Nephron progenitor cell (in vitro differentiated cells): ENCODE measurements around the gene INPP5B.

Experiments used
- DNase-seq: peaks from one replicate; pipeline ENCODE4 v3.0.0; 2021
- H3K27ac Mint-ChIP-seq: 2 replicates; pipeline ENCODE4 v1.8.0; 2021; ENCODE audit warnings: mild to moderate bottlenecking, moderate library complexity, mixed read lengths
- H3K27me3 Mint-ChIP-seq: 2 replicates; pipeline ENCODE4 v1.8.0; 2021; ENCODE audit warnings: mild to moderate bottlenecking, low read depth, mixed read lengths; ENCODE audit not compliant: poor library complexity
- H3K36me3 Mint-ChIP-seq: 2 replicates; pipeline ENCODE4 v1.8.0; 2021; ENCODE audit warnings: low read depth, mixed read lengths
- H3K4me1 Mint-ChIP-seq: 2 replicates; pipeline ENCODE4 v1.8.0; 2021; ENCODE audit warnings: mixed read lengths
- H3K4me3 Mint-ChIP-seq: 2 replicates; pipeline ENCODE4 v1.8.0; 2021; ENCODE audit warnings: mild to moderate bottlenecking, moderate library complexity, mixed read lengths
- H3K9me3 Mint-ChIP-seq: 2 replicates; pipeline ENCODE4 v1.8.0; 2021; ENCODE audit warnings: mild to moderate bottlenecking, moderate library complexity, mixed read lengths
- TF ChIP-seq, protein P1 (sequence below): fragments of 200-600 bp; sonication (generic); IDR thresholded peaks from 2 replicates; pipeline ENCODE4 v1.5.0; 2021; ENCODE audit warnings: antibody characterized with exemption

The INPP5B gene

DNA sequence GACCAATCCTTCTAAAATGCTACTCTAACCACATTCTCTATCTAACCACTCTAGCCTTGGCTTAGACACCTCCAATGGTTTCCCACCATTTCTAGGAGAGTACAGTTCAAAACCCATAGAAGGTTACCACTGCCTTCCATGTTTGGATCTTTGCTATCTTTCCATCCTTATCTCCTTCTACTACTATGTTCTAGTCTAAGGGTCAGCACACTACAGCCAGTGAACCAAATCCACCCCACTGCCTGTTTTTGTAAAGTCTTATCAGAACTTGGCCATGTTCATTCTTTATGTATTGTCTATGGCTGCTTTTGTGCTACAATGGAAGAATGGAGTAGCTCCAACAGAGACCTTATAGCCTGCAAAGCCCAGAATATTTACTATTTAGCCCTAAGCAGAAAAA, 93.7 kb downstream of the INPP5B start:
- peaks cover 33% of the 10 kb centered on the region for H3K36me3 Mint-ChIP-seq
- peaks cover 16% of the 10 kb centered on the region for H3K4me1 Mint-ChIP-seq
- TF ChIP-seq, protein P1, sequence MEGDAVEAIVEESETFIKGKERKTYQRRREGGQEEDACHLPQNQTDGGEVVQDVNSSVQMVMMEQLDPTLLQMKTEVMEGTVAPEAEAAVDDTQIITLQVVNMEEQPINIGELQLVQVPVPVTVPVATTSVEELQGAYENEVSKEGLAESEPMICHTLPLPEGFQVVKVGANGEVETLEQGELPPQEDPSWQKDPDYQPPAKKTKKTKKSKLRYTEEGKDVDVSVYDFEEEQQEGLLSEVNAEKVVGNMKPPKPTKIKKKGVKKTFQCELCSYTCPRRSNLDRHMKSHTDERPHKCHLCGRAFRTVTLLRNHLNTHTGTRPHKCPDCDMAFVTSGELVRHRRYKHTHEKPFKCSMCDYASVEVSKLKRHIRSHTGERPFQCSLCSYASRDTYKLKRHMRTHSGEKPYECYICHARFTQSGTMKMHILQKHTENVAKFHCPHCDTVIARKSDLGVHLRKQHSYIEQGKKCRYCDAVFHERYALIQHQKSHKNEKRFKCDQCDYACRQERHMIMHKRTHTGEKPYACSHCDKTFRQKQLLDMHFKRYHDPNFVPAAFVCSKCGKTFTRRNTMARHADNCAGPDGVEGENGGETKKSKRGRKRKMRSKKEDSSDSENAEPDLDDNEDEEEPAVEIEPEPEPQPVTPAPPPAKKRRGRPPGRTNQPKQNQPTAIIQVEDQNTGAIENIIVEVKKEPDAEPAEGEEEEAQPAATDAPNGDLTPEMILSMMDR, result no peak
- no peaks in the 10 kb centered on the region for H3K27me3 Mint-ChIP-seq
- DNase-seq, result no peak
- H3K27ac Mint-ChIP-seq, result no peak overlapping the region
- no peaks in the 10 kb centered on the region for H3K9me3 Mint-ChIP-seq
- H3K4me3 Mint-ChIP-seq, result no peak overlapping the region

DNA sequence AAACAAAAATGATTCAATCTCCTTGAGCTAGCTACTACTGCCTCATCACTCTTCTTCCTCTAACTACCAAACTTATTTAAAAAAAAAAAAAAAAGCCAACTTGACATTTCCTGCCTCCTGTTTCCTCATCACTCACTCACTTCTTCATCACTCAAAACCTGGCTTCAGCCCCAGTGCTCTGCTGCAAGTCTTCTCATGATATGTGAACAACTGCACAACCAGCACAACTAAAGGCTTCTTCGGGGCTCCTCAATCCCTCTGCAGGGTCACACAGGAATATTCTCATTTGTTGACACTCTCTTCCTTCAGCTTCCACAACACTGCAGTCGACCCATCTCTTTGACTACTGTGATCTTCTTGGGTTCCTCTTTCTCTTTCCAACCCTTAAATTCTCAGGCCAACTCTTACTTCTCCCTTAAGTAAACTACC, 95.1 kb downstream of the INPP5B start:
- no peak for DNase-seq
- Mint-ChIP-seq H3K27me3 (no peaks in the 10 kb centered on the region), H3K36me3 (peaks cover 24% of the 10 kb centered on the region), H3K4me3 (no peak overlapping the region), H3K9me3 (no peaks in the 10 kb centered on the region), H3K27ac (no peak overlapping the region), H3K4me1 (peaks cover 4% of the 10 kb centered on the region)
- TF ChIP-seq, protein P1, result no peak

DNA sequence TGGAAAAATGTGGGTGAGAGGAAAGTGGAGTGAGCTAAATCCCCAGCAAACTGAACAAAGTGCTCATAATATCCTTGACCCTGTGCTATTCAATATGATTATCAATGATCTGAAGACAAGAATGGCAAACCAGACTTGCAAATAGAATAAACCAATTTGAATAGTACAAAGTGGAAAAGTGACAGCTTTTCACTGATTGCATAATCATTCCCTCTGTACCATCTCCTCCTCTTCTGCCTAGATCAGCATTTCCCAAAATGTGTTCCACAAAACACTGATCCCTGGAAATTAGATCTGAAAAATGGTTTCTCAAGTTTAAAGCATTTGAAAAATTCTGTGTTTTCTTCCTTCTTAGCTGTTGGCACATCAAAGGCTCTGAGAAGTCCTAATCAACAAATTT, 95.6 kb downstream of the INPP5B start:
- Mint-ChIP-seq H3K4me3 (no peak overlapping the region), H3K27ac (no peak overlapping the region), H3K27me3 (no peaks in the 10 kb centered on the region), H3K36me3 (peaks cover 21% of the 10 kb centered on the region), H3K9me3 (no peaks in the 10 kb centered on the region), H3K4me1 (peaks cover 4% of the 10 kb centered on the region)
- TF ChIP-seq, protein P1, result no peak
- no peak for DNase-seq

DNA sequence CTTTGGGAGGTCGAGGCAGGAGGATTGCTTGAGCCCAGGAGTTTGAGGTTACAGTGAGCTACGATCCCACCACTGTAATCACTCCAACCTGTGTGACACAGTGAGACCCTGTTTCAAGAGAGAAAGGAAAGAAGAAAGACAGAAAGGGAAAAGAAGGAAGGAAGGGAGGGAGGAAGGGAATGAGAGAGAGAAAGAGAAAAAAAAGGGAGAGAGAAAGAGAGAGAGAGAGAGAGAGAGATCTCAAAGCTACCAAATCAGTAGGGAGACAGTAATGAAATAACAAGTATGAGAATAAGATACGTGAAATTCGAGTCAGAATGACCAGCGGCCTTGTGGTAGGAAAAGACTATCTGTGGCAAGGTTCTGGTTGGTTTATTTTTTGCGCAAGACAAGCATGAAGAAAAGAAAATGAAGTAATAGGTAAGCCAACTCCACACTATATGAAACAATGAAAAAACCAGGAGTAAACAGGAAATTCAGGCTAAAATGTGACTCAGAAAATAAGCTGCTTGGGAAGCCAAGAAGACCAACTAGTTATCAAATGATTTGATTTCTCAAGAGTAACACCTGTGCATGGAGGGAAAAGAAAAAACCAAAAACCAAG, 96.4 kb downstream of the INPP5B start:
- Mint-ChIP-seq H3K9me3 (no peaks in the 10 kb centered on the region), H3K36me3 (peaks cover 21% of the 10 kb centered on the region), H3K27me3 (no peaks in the 10 kb centered on the region), H3K4me3 (no peak overlapping the region), H3K27ac (no peak overlapping the region), H3K4me1 (peaks cover 4% of the 10 kb centered on the region)
- TF ChIP-seq, protein P1, result no peak
- no peak for DNase-seq

DNA sequence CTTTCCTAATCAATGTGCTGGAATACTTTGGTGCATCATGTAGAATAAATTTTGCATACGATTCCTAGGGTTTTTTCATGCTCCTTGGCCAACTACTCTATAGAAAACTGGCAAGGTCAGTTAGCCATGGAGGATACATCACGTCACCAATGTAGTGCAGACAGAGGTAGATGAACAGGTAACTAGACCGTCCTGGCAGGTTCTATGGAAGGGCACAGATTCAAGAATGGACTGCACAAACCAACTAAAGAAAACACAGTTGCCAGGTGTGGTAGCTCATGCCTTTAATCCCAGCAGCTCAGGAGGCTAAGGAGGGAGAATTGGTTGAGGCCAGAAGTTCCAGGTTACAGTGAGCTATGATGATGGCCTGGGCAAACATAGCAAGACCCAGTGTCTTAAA, 97.4 kb downstream of the INPP5B start:
- TF ChIP-seq, protein P1, result no peak

DNA sequence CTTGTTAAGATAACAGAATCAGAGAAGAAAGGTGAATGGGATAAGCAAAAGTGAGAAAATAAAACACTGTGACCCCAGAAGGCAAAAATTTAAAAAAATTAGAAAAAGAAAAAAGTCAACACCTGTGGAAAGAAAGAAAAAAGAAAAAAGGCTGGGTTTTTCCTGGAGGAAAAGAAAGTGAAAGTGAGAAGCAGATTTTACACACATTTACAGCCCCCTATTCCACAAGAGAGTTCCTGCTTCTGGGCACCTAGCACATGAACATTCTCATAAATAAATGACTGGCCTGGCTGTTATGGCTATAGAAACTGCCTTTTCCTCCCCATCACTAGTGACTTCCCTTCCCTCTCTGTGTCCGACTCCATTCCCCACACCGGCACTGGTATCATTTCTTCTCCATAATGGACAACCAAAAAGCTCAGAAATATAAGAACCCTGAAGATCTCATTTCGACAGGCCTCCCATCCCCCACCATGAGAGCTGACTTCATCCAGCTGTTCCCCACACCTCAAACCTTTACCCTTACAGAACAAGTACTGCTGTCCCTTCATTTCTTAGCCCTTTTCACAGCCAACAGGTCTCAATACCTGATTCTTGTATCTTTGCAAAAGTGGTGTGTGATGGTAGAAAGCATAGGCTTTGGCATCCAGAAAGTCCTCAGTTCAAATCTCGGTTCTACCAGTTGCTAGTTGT, 100.1 kb downstream of the INPP5B start:
- H3K4me3 Mint-ChIP-seq, result no peak overlapping the region
- H3K36me3 Mint-ChIP-seq, result peaks cover 5% of the 10 kb centered on the region
- TF ChIP-seq, protein P1, result no peak
- no peaks in the 10 kb centered on the region for H3K4me1 Mint-ChIP-seq
- H3K27ac Mint-ChIP-seq, result peak overlapping the region; percentile 47
- no peak for DNase-seq
- H3K27me3 Mint-ChIP-seq, result no peaks in the 10 kb centered on the region
- no peaks in the 10 kb centered on the region for H3K9me3 Mint-ChIP-seq

More for the DNA sequence above, 97.4 kb downstream of the INPP5B start:
- H3K9me3 Mint-ChIP-seq, result no peaks in the 10 kb centered on the region
- DNase-seq, result no peak
- peaks cover 19% of the 10 kb centered on the region for H3K36me3 Mint-ChIP-seq
- H3K27me3 Mint-ChIP-seq, result no peaks in the 10 kb centered on the region
- no peaks in the 10 kb centered on the region for H3K4me1 Mint-ChIP-seq
- no peak overlapping the region for H3K4me3 Mint-ChIP-seq
- H3K27ac Mint-ChIP-seq, result no peak overlapping the region
